RPMI8226 (cell line): ENCODE results near the gene TAPBPL.
A peak's percentile ranks its signal among the peaks of the same experiment; 100 is the strongest.

Experiments
- DNase-seq: peaks from one replicate; pipeline ENCODE4 v3.0.0-alpha.2; 2015

TAPBPL gene

GRCh38 chr12:6437586-6437985, 14.3 kb upstream of the TAPBPL start:
- DNase-seq: no peak

DNA sequence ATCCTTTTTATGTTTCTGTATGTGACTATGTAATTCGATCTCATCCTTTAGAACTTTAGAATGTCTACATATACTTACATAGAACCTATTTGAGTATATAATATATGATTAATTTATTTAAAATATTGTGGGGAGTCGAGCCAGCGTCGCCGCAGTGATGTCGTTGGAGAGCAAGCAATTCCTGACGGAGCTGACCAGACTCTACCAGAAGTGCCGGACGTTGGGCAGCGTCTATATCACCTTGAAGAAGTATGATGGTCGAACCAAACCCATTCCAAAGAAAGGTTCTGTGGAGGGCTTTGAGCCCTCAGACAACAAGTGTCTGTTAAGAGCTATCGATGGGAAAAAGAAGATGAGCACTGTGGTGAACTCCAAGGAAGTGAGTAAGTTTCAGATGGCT, 13.5 kb upstream of the TAPBPL start:
- no peak for DNase-seq

DNA sequence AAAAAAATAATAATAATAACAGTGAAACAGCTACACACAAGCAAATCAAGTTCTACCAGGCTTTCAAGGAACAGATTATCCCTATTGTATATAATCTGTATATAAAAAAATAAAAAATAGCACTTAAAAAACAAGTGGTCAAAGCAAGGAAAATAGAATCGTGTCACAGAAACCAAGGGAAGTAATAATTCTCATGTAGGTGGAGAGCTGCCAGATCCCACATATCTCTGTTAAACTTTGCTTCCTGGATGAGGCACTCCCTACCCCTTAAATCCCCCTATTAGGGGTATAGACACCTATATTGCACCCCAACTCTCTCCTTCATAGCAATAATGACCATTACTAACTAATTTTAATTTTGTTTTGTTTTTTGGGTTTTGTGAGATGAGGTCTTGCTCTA, 11.5 kb upstream of the TAPBPL start:
- no peak for DNase-seq

DNA sequence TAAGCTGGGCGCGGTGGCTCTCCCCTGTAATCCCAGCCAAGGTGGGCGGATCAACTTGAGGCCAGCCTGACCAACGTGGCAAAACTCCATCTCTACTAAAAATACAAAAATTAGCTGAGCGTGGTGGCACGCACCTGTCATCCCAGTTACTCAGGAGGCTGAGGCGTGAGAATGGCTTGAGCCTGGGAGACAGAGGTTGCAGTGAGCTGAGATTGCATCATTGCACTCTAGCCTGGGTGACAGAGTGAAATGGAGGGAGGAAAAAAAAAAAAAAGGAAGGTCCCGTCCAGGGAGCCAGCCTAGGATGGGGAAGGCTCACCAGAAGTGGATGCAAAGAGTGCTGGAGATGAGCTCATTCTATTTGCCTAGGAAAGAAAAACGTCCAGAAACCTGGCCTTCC, 9.0 kb upstream of the TAPBPL start:
- DNase-seq: no peak

- DNase-seq: no peak
These were observed 8.4 kb upstream of the TAPBPL start for GRCh38 chr12:6443361-6443983.

DNA sequence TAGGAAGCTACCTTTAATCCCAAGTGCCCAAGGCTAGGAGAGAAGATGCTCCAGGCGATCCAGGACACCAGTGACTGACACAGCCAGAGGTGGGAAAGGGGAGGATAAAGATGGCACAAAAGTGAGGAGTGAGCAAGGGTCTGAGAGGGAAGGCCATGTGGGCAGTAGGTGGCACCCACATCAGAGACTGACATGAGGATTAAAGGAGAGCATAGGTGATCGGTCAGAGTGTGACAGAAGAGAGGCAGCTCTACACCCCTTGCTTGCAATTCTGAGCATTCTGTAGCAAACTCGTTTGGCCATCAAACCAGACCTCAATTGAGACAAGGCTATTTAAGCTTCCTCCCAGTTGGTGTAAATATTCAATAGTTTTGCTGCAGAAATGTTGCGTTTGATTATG, 7.8 kb upstream of the TAPBPL start:
- DNase-seq: no peak

DNA sequence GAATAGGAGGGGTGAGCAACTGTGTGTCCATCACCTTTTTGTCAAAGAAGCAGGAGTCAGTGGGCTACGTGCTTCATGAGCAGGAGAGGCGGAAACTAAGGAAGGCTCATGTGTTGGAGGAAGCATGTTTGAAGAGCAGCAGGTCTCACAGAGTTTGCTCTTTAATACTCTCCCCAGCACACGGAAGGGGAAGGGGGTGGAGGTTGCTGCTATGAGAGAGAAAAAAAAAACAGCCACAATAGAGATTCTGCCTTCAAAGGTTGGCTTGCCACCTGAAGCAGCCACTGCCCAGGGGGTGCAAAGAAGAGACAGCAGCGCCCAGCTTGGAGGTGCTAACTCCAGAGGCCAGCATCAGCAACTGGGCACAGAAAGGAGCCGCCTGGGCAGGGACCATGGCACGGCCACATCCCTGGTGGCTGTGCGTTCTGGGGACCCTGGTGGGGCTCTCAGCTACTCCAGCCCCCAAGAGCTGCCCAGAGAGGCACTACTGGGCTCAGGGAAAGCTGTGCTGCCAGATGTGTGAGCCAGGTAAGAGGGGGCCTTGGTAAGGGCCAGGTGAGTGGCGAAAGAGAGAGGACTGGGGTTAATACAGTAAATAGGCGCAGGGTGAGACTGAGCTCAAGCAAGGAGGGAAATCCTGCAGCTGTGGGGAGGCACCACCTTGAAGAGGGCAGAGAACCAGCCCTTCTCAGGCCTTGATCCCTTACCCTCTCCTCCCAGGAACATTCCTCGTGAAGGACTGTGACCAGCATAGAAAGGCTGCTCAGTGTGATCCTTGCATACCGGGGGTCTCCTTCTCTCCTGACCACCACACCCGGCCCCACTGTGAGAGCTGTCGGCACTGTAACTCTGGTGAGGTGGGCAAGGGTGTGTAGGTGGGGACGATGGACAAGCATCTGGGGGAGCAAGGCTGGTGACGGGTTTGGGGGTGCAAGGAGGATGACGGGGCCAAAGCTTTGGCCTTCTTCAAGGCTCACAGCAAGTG, 6.8 kb upstream of the TAPBPL start, which contains the start of gene CD27:
CD27 (plus strand) TSS at position 252 of the 985 bp plus-strand sequence; CDS start at position 393, 141 bp downstream.
- DNase-seq: no peak

GRCh38 chr12:6450091-6450868, 1.6 kb upstream of the TAPBPL start:
- DNase-seq: no peak

- DNase-seq: no peak
These were observed 934 bp upstream of the TAPBPL start for GRCh38 chr12:6450869-6451347.

DNA sequence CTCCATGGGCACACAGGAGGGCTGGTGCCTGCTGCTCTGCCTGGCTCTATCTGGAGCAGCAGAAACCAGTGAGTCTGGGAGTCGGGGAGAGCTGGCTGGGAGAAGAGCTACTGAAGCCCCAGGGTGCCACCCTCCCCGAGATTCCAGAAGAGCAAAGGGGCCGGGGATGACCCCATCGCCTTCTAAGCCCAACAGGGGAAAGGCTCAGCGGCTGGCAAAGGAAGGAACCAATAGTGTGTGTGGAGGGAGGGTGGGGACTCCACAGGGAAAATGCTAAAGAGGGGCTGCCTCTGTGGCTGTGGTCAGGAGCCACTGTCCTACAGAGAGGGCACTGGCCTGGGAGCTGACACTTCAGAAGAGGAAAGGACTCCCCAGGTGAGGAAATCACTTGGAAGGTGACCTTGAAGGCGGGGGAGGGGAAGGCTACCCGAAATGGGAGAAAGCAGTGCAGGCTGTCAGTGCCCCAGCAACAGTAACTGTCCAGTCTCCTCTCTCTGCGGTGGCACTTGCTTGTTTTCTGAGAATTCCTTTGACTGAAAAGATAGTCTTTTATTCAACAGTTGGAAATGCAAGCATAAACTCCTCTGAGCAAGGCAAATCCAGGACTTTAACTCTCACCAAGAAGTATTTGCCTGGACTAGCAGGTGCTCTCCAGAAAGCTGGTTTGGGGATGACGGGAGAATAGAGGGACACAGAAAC, 552 bp downstream of the TAPBPL start:
- peak; percentile 45 for DNase-seq

DNA sequence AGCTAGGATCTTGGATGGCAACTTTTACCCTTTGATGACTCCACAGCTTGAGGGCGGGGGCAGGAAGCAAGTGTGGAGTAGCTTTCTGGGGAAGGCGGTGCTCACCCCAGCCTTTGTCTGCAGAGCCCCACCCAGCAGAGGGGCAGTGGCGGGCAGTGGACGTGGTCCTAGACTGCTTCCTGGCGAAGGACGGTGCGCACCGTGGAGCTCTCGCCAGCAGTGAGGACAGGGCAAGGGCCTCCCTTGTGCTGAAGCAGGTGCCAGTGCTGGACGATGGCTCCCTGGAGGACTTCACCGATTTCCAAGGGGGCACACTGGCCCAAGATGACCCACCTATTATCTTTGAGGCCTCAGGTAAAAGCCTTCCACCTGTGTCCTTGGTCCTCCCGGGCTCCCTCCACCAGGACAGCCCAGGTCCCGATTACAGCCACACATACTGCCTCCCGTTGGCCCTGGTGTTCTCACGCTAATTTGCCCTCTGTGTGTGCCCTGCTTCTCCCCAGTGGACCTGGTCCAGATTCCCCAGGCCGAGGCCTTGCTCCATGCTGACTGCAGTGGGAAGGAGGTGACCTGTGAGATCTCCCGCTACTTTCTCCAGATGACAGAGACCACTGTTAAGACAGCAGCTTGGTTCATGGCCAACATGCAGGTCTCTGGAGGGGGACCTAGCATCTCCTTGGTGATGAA, 1.2 kb downstream of the TAPBPL start:
- no peak for DNase-seq

DNA sequence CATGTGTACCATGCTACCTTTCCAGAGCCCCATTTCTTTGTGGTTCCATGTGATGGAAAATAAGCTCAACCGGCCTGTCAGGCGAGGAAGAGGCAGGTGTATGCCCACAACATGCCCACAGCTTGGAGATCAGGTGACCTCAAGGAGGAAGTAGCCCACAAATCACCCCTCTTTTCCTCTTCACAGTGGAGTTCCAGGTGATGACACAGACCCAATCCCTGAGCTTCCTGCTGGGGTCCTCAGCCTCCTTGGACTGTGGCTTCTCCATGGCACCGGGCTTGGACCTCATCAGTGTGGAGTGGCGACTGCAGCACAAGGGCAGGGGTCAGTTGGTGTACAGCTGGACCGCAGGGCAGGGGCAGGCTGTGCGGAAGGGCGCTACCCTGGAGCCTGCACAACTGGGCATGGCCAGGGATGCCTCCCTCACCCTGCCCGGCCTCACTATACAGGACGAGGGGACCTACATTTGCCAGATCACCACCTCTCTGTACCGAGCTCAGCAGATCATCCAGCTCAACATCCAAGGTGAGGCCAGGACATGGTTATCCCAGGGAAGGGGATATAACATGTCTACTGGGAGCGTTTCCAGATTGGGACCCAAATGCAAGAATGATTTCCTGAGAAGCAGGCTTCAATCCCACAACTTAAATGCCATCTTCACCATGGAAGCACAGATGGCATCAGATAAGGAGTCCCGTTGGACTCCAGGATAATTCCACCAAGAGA, 5.5 kb downstream of the TAPBPL start:
- no peak for DNase-seq

GRCh38 chr12:6458281-6459003, 6.6 kb downstream of the TAPBPL start:
- no peak for DNase-seq

- no peak for DNase-seq
These were observed 7.1 kb downstream of the TAPBPL start for GRCh38 chr12:6459004-6459337.

DNA sequence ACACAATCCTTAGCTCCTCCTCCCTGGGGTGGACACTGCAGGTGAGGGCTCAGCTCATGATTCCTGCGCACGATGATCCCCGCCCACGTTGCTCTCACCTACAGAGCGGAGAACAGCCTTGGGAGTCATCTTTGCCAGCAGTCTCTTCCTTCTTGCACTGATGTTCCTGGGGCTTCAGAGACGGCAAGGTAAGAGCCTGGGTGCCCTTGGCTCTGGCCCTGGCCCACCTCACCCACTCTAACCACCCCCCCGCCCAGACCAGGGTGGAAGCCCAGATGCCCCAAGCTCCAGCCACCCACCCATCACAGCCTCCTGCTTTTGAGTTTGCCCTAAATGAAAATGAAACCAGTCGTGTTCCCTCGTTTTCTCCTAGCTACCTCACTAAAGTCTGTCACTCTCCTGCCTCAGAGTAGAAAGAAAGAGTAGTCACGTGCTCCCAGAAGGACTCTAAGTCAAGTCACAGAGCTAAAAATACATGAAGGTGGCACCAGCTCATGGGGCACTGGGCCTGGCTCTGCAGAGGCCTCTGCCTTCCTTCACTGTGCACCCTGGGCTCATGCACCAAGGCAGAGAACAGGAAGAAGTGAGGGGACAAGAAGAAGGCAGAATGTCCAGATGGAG, 9.0 kb downstream of the TAPBPL start:
- DNase-seq: peak; percentile 64

- peak; percentile 93 for DNase-seq
These were observed 9.8 kb downstream of the TAPBPL start for GRCh38 chr12:6461401-6462233.

GRCh38 chr12:6462234-6462995, 10.6 kb downstream of the TAPBPL start:
- DNase-seq: no peak

- DNase-seq: no peak
These were observed 11.4 kb downstream of the TAPBPL start for GRCh38 chr12:6463216-6463615.
